Suprapubic skin (tissue), 4 donors: ENCODE data around the gene VGF.
"Not testable (repeated sequence)": the region's sequence is repeated elsewhere in the genome, so short reads cannot be mapped to it uniquely, and the experiment has no call there.

Experiments used
- EP300 ChIP-seq: sonication (generic); formaldehyde crosslinking; IDR thresholded peaks from one replicate; pipeline ENCODE4 v1.6.1; 2017; ENCODE audit warnings: antibody characterized with exemption
- POLR2A ChIP-seq, 2 donors: fragments of 450-650 bp; IDR thresholded peaks; one replicate each; pipeline ENCODE4 v1.6.1; 2017; ENCODE audit warnings: antibody characterized with exemption in 2 of 2, mild to moderate bottlenecking in 2 of 2, moderate library complexity in 2 of 2
- POLR2AphosphoS5 ChIP-seq, 3 donors: sonication (generic); formaldehyde crosslinking; IDR thresholded peaks; one replicate each; pipeline ENCODE4 v1.6.1; 2017; ENCODE audit warnings: antibody characterized with exemption in 3 of 3
- TF ChIP-seq, protein P1 (sequence below), 2 donors: fragments of 200-600 bp in 1 of 2; fragments of 450-650 bp in 1 of 2; sonication (generic) in 1 of 2; IDR thresholded peaks; one replicate each; pipeline ENCODE4 v1.5.1; 2016 to 2019; ENCODE audit warnings: antibody characterized with exemption in 2 of 2, mild to moderate bottlenecking in 1 of 2, moderate library complexity in 1 of 2

DNA sequence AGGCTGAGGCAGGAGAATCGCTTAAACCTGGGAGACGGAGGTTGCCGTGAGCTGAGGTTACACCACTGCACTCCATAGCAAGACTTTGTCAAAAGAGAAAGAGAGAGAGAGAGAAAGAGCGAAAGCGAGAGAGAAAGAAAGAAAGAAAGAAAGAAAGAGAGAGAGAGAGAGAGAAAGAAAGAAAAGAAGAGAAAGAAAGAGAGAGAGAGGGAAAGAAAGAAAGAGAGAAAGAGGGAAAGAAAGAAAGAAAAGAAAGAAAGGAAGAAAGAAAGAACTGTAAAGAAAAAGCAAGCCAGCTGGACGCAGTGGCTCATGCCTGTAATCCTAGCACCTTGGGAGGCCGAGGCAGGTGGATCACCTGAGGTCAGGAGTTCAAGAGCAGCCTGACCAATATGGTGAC, 52.2 kb downstream of the VGF start:
- not testable (repeated sequence) for TF ChIP-seq POLR2A (IDR thresholded peaks at IDR 0.05); POLR2AphosphoS5 (IDR thresholded peaks at IDR 0.05); EP300
- TF ChIP-seq, protein P1, sequence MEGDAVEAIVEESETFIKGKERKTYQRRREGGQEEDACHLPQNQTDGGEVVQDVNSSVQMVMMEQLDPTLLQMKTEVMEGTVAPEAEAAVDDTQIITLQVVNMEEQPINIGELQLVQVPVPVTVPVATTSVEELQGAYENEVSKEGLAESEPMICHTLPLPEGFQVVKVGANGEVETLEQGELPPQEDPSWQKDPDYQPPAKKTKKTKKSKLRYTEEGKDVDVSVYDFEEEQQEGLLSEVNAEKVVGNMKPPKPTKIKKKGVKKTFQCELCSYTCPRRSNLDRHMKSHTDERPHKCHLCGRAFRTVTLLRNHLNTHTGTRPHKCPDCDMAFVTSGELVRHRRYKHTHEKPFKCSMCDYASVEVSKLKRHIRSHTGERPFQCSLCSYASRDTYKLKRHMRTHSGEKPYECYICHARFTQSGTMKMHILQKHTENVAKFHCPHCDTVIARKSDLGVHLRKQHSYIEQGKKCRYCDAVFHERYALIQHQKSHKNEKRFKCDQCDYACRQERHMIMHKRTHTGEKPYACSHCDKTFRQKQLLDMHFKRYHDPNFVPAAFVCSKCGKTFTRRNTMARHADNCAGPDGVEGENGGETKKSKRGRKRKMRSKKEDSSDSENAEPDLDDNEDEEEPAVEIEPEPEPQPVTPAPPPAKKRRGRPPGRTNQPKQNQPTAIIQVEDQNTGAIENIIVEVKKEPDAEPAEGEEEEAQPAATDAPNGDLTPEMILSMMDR (IDR thresholded peaks at IDR 0.05), result not testable (repeated sequence)
